NK-92 treated with Interleukin-12 subunit alpha and Interleukin-12 subunit beta, amount 100 ng/mL, for 24 hours (cell line): ENCODE measurements around the gene YWHAG.
"Not testable (repeated sequence)": the region's sequence is repeated elsewhere in the genome, so short reads cannot be mapped to it uniquely, and the experiment has no call there.

Experiments
- DNase-seq: peaks from one replicate; lab custom pipeline; 2025; lab: John Stamatoyannopoulos, UW

Gene YWHAG

GRCh38 chr7:76347710-76348109 lies 11.1 kb downstream of the YWHAG start:
- DNase-seq: no peak

- DNase-seq: no peak
Measured at GRCh38 chr7:76346778-76347177, 12.0 kb downstream of the YWHAG start.

- DNase-seq: no peak
Measured at GRCh38 chr7:76346097-76346496, 12.7 kb downstream of the YWHAG start.

GRCh38 chr7:76343931-76344321 lies 14.9 kb downstream of the YWHAG start:
- DNase-seq: no peak

GRCh38 chr7:76343294-76343930 lies 15.4 kb downstream of the YWHAG start:
- DNase-seq: no peak

- no peak for DNase-seq
Measured at GRCh38 chr7:76342222-76342621, 16.6 kb downstream of the YWHAG start.

- DNase-seq: no peak
Measured at GRCh38 chr7:76340617-76341131, 18.1 kb downstream of the YWHAG start.

- no peak for DNase-seq
Measured at GRCh38 chr7:76338298-76339084, 20.3 kb downstream of the YWHAG start.

- DNase-seq: no peak
Measured at GRCh38 chr7:76337147-76337546, 21.6 kb downstream of the YWHAG start.

- DNase-seq: no peak
Measured at GRCh38 chr7:76336094-76336493, 22.7 kb downstream of the YWHAG start.

- not testable (repeated sequence) for DNase-seq
Measured at GRCh38 chr7:76335417-76335816, 23.4 kb downstream of the YWHAG start.

- no peak for DNase-seq
Measured at GRCh38 chr7:76334320-76334967, 24.3 kb downstream of the YWHAG start.

- no peak for DNase-seq
Measured at GRCh38 chr7:76333511-76334101, 25.2 kb downstream of the YWHAG start.

- DNase-seq: no peak
Measured at GRCh38 chr7:76332078-76332477, 26.7 kb downstream of the YWHAG start.

GRCh38 chr7:76330673-76331072 lies 28.1 kb downstream of the YWHAG start:
- DNase-seq: no peak

- DNase-seq: no peak
Measured at GRCh38 chr7:76330261-76330660, 28.5 kb downstream of the YWHAG start.

GRCh38 chr7:76329479-76329878 lies 29.3 kb downstream of the YWHAG start:
- DNase-seq: no peak

- no peak for DNase-seq
Measured at GRCh38 chr7:76328389-76328788, 30.4 kb downstream of the YWHAG start.

- no peak for DNase-seq
Measured at GRCh38 chr7:76327610-76328009, 31.2 kb downstream of the YWHAG start.

- DNase-seq: no peak
Measured at GRCh38 chr7:76326646-76327233, 32.1 kb downstream of the YWHAG start.

- no peak for DNase-seq
Measured at GRCh38 chr7:76325811-76326210, 33.0 kb downstream of the YWHAG start.

GRCh38 chr7:76325092-76325491 lies 33.7 kb downstream of the YWHAG start:
- DNase-seq: no peak
